A673 (cell line): ENCODE data around the gene IRS1. TPM values are rescaled to one million over a fixed set of nuclear protein-coding genes. Genes with fewer than 3 reads are reported as not detected.

ENCODE experiments used
- BruUV-seq: library from RNA; stranded (reverse); fragments of 400-500 nt; replicated peaks from 2 replicates; lab custom pipeline; 2021; lab: Mats Ljungman, UMichigan
- CTCF ChIA-PET: fragments of 300-600 bp; sonication (Branson Sonifier 250); formaldehyde crosslinking; loops from one replicate; lab custom pipeline; 2022; ENCODE audit warnings: antibody characterized with exemption; lab: Charles Lee
- POLR2A ChIA-PET: fragments of 300-600 bp; sonication (Branson Sonifier 250); formaldehyde crosslinking; loops from one replicate; lab custom pipeline; 2022; ENCODE audit warnings: antibody characterized with exemption; ENCODE audit not compliant: low non-redundant PET; lab: Charles Lee
- DNase-seq: peaks from one replicate; pipeline ENCODE4 v3.0.0-alpha.2; 2015; ENCODE audit warnings: low spot score
- H3K27ac ChIP-seq: fragments of 200-600 bp; sonication (generic); 2 replicates; pipeline ENCODE4 v1.5.1; 2016; ENCODE audit warnings: mixed run types, low read depth, mild to moderate bottlenecking, mixed read lengths, antibody characterized with exemption, low read length; ENCODE audit not compliant: poor library complexity, severe bottlenecking
- H3K27me3 ChIP-seq: fragments of 200-600 bp; sonication (generic); replicated peaks from 2 replicates; pipeline ENCODE4 v1.6.1; 2017; ENCODE audit warnings: mixed run types, low read depth, mild to moderate bottlenecking, mixed read lengths, antibody characterized with exemption, low read length; ENCODE audit not compliant: insufficient read depth, poor library complexity
- H3K36me3 ChIP-seq: fragments of 200-600 bp; sonication (generic); 2 replicates; pipeline ENCODE4 v1.6.1; 2016; ENCODE audit warnings: mixed run types, mild to moderate bottlenecking, mixed read lengths, antibody characterized with exemption, low read length; ENCODE audit not compliant: insufficient read depth, poor library complexity, severe bottlenecking
- H3K4me1 ChIP-seq: fragments of 200-600 bp; sonication (generic); 2 replicates; pipeline ENCODE4 v1.6.1; 2017; ENCODE audit warnings: mixed run types, mild to moderate bottlenecking, mixed read lengths, antibody characterized with exemption, low read length; ENCODE audit not compliant: insufficient read depth, poor library complexity, severe bottlenecking
- H3K4me3 ChIP-seq: fragments of 200-600 bp; sonication (generic); 2 replicates; pipeline ENCODE4 v1.5.1; 2016; ENCODE audit warnings: low read depth, mixed run types, mild to moderate bottlenecking, mixed read lengths, low read length; ENCODE audit not compliant: poor library complexity, severe bottlenecking
- H3K9me3 ChIP-seq: fragments of 200-600 bp; sonication (generic); 2 replicates; pipeline ENCODE4 v1.6.1; 2016; ENCODE audit warnings: mixed run types, low read depth, mild to moderate bottlenecking, mixed read lengths, antibody characterized with exemption, low read length; ENCODE audit not compliant: poor library complexity, severe bottlenecking
- CTCF ChIP-seq: fragments of 300-800, 200-600 bp; sonication (generic); conservative IDR thresholded peaks from 2 replicates; pipeline ENCODE4 v1.5.1; 2017; ENCODE audit warnings: low read depth, mild to moderate bottlenecking, antibody characterized with exemption, low read length, moderate library complexity, mixed read lengths
- EZH2 ChIP-seq: fragments of 200-600 bp; sonication (generic); IDR thresholded peaks from 2 replicates; pipeline ENCODE4 v1.6.1; 2017; ENCODE audit warnings: borderline replicate concordance, low read depth, mild to moderate bottlenecking, mixed read lengths, antibody characterized with exemption, low read length; ENCODE audit not compliant: poor library complexity, severe bottlenecking
- intact Hi-C: fragments of 100-400 bp; cut with micrococcal nuclease; formaldehyde crosslinking; loops from one replicate; pipeline ENCODE4 v1.10.0; 2022; ENCODE audit not compliant: unreplicated experiment
- total RNA-seq: library from RNA; stranded (reverse); gene quantifications from 2 replicates; pipeline ENCODE4 v1.2.3, GENCODE V29; 2021

The IRS1 gene
- total RNA-seq, 1 experiment from 2014 or later, result 29.3 TPM

GRCh38 chr2:226720948-226721347, 78.7 kb downstream of the IRS1 start:
- Histone ChIP-seq H3K27ac (no peak overlapping the region), H3K9me3 (no peaks in the 10 kb centered on the region), H3K36me3 (no peaks in the 10 kb centered on the region), H3K27me3 (no peaks in the 10 kb centered on the region), H3K4me1 (peaks cover 5% of the 10 kb centered on the region), H3K4me3 (no peak overlapping the region)
- POLR2A ChIA-PET, result no interaction called here
- no TSS peak for BruUV-seq
- CTCF ChIA-PET, result no interaction called here
- no peak for TF ChIP-seq CTCF
- no peak for TF ChIP-seq EZH2
- intact Hi-C loops, result no loop called here
- no peak for DNase-seq

- Histone ChIP-seq H3K4me1 (no peaks in the 10 kb centered on the region), H3K9me3 (no peaks in the 10 kb centered on the region), H3K36me3 (no peaks in the 10 kb centered on the region), H3K27me3 (no peaks in the 10 kb centered on the region), H3K4me3 (no peak overlapping the region), H3K27ac (no peak overlapping the region)
- intact Hi-C loops, result no loop called here
- no peak for DNase-seq
- ChIA-PET CTCF (no interaction called here), POLR2A (no interaction called here)
- no TSS peak for BruUV-seq
- TF ChIP-seq CTCF, result no peak
- TF ChIP-seq EZH2, result no peak
Measured at GRCh38 chr2:226717719-226718118, 81.9 kb downstream of the IRS1 start.

- H3K27ac ChIP-seq, result no peak overlapping the region
- TF ChIP-seq CTCF (no peak), EZH2 (no peak)
- H3K4me3 ChIP-seq, result no peak overlapping the region
- intact Hi-C loops, result no loop called here
- no peaks in the 10 kb centered on the region for H3K4me1 ChIP-seq
- H3K9me3 ChIP-seq, result no peaks in the 10 kb centered on the region
- no peaks in the 10 kb centered on the region for H3K36me3 ChIP-seq
- no peak for DNase-seq
- BruUV-seq, result no TSS peak
- ChIA-PET CTCF (no interaction called here), POLR2A (no interaction called here)
- no peaks in the 10 kb centered on the region for H3K27me3 ChIP-seq
Measured at GRCh38 chr2:226716126-226716525, 83.5 kb downstream of the IRS1 start.
